ENCODE measurements around the gene DNAH2.

Gene DNAH2

GRCh38 chr17:7837408-7838088, 120.0 kb downstream of the DNAH2 start:
- Histone ChIP-seq H3K9ac (ENCODE audit: low read length) (peak overlapping the region; percentile 96), H3K4me1 (ENCODE audit: low read length) (peaks cover 46% of the 10 kb centered on the region), H3K9me3 (ENCODE audit: insufficient read depth, low read length) (no peaks in the 10 kb centered on the region), H3K79me2 (ENCODE audit: low read length) (peaks cover 57% of the 10 kb centered on the region), H3K4me3 (ENCODE audit: low read length) (peak overlapping the region; percentile 97), H3K27ac (ENCODE audit: low read length) (peak overlapping the region; percentile 90), H3K36me3 (replicated peaks; ENCODE audit: low read depth, low read length) (no peaks in the 10 kb centered on the region), H3K27me3 (ENCODE audit: low read depth, low read length) (no peaks in the 10 kb centered on the region), H2AFZ (ENCODE audit: low read depth, low read length) (no peak overlapping the region), H3K4me2 (ENCODE audit: low read length) (peak overlapping the region; percentile 96), H4K20me1 (ENCODE audit: insufficient read depth, low read length) (peaks cover 23% of the 10 kb centered on the region)
- TF ChIP-seq, protein P1, sequence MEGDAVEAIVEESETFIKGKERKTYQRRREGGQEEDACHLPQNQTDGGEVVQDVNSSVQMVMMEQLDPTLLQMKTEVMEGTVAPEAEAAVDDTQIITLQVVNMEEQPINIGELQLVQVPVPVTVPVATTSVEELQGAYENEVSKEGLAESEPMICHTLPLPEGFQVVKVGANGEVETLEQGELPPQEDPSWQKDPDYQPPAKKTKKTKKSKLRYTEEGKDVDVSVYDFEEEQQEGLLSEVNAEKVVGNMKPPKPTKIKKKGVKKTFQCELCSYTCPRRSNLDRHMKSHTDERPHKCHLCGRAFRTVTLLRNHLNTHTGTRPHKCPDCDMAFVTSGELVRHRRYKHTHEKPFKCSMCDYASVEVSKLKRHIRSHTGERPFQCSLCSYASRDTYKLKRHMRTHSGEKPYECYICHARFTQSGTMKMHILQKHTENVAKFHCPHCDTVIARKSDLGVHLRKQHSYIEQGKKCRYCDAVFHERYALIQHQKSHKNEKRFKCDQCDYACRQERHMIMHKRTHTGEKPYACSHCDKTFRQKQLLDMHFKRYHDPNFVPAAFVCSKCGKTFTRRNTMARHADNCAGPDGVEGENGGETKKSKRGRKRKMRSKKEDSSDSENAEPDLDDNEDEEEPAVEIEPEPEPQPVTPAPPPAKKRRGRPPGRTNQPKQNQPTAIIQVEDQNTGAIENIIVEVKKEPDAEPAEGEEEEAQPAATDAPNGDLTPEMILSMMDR (IDR thresholded peaks at IDR 0.05; ENCODE audit: low read depth, low read length): no peak
- TF ChIP-seq EZH2phosphoT487 (IDR thresholded peaks at IDR 0.05; ENCODE audit: low read depth): no peak

DNA sequence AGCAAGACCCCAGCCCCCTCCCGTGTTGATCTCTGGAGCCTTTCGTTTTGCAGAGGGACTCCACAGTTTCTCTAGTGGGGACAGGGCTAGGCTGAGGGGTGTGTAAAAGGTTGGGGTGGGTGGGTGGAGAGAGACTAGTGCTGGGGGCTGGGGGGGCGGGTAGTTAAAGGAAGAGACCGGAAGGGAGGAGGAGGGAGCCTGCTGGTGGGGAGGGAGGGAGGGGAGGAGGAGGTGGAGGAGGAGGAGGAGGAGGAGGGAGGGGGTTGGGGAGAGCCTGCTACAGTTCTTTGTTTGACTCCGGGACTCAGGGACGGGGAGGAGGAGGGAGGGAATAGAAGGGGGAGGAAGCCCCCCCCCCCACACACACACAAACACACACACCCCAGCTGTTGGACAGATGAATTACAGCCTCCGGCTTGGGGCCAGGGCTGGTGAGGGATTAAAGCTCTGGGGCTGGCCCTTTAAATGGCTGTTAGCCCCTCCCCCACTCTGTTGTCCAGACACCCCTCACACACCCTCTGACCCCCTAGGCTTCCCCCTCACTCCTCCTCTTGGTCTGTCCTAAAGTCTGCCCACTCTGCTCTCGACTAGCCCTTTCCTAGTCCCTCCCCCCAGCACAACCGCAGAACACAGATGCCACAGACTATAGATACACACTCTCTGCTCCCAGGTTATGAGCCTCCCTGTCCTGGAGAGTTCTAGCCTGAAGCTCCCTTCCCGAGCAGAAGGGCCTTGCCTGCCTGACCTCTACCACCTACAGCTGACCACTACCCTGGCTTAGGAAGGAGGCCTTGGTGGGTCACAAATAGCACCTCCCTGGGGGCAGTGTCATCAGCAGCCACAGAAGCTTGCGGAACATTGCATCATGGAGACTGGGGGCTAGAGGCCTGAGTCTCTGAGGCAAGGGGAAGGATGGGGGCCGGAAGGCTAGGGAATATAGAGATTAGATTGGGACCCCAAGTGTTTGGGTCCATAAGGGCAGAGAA, 120.8 kb downstream of the DNAH2 start:
- Histone ChIP-seq H2AFZ (ENCODE audit: low read depth, low read length) (no peak overlapping the region), H3K4me2 (ENCODE audit: low read length) (peak overlapping the region; percentile 96), H3K9me3 (ENCODE audit: insufficient read depth, low read length) (no peaks in the 10 kb centered on the region), H3K4me1 (ENCODE audit: low read length) (peaks cover 41% of the 10 kb centered on the region), H3K27ac (ENCODE audit: low read length) (peak overlapping the region; percentile 90), H4K20me1 (ENCODE audit: insufficient read depth, low read length) (peaks cover 23% of the 10 kb centered on the region), H3K9ac (ENCODE audit: low read length) (peak overlapping the region; percentile 96), H3K36me3 (replicated peaks; ENCODE audit: low read depth, low read length) (no peaks in the 10 kb centered on the region), H3K27me3 (ENCODE audit: low read depth, low read length) (no peaks in the 10 kb centered on the region), H3K79me2 (ENCODE audit: low read length) (peaks cover 65% of the 10 kb centered on the region), H3K4me3 (ENCODE audit: low read length) (peak overlapping the region; percentile 97)
- TF ChIP-seq EZH2phosphoT487 (IDR thresholded peaks at IDR 0.05; ENCODE audit: low read depth): no peak
- TF ChIP-seq, protein P1 (IDR thresholded peaks at IDR 0.05; ENCODE audit: low read depth, low read length): no peak

DNA sequence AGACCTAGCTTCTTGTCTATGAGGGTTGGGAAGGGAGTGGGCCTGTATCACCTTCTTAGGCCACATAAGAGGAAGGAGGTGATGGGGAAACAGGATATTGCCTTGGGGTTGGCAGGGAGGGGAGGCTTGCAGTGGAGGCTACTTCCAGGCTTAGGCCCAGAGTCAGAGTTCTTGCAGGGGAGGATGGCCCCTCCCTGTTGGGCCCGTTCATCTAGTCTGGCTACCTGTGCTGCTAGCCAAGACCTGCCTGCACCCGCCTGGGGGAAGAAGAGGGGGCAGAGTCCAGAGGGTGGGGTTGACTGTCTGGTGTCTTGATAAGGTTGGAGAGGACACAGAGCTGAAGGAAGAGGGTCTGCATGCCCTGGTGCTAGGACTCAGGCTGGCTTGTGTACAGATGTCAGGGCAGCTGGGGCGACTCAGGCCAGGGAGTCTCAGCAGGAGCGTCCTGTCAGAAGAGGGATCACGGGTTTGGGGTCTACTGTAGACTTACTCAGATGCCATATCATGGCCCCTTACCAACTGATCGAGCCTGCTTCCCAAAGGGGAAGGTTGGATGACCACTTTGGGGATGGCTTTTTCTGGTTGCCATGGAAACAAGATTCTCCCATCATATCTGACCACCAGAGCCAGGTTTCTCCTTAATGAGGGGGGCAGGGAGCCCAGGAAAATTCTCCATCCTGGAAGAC, 121.8 kb downstream of the DNAH2 start:
- peak overlapping the region; percentile 51; the same call in 1 of the 2 replicates for H3K4me2 ChIP-seq (ENCODE audit: low read length)
- peak overlapping the region; percentile 52 for H3K27ac ChIP-seq (ENCODE audit: low read length)
- peaks cover 72% of the 10 kb centered on the region for H3K79me2 ChIP-seq (ENCODE audit: low read length)
- H3K9me3 ChIP-seq (ENCODE audit: insufficient read depth, low read length): no peaks in the 10 kb centered on the region
- H4K20me1 ChIP-seq (ENCODE audit: insufficient read depth, low read length): peaks cover 23% of the 10 kb centered on the region
- H3K27me3 ChIP-seq (ENCODE audit: low read depth, low read length): no peaks in the 10 kb centered on the region
- peaks cover 39% of the 10 kb centered on the region for H3K4me1 ChIP-seq (ENCODE audit: low read length)
- peak overlapping the region; percentile 30; the same call in 1 of the 2 replicates for H3K9ac ChIP-seq (ENCODE audit: low read length)
- H2AFZ ChIP-seq (ENCODE audit: low read depth, low read length): no peak overlapping the region
- H3K4me3 ChIP-seq (ENCODE audit: low read length): peak overlapping the region; percentile 51; the same call in 1 of the 2 replicates
- H3K36me3 ChIP-seq (replicated peaks; ENCODE audit: low read depth, low read length): no peaks in the 10 kb centered on the region
- TF ChIP-seq, protein P1 (IDR thresholded peaks at IDR 0.05; ENCODE audit: low read depth, low read length): no peak
- TF ChIP-seq EZH2phosphoT487 (IDR thresholded peaks at IDR 0.05; ENCODE audit: low read depth): no peak

Data from OCI-LY3 (cell line).